Central memory CD4-positive, alpha-beta T cell (primary cell): ENCODE measurements around the gene DEPDC4.
A peak's percentile ranks its signal among the peaks of the same experiment; 100 is the strongest.
"Not testable (repeated sequence)": the region's sequence is repeated elsewhere in the genome, so short reads cannot be mapped to it uniquely, and the experiment has no call there.

Experiments
- DNase-seq: peaks from one replicate; pipeline ENCODE4 v3.0.0; 2022
- total RNA-seq, 3 experiments: gene quantifications; one replicate each; lab custom pipeline; 2026; lab: John Stamatoyannopoulos, UW

DEPDC4 gene
- 0.07 to 0.58 (median 0.16) reads per million in 3 experiments for total RNA-seq

GRCh38 chr12:100266835-100267602, at the start of gene DEPDC4, which contains the start of gene SCYL2:
DEPDC4 (minus strand) TSS chr12:100267079; CDS start chr12:100267076, 3 bp downstream.
SCYL2 (plus strand) TSS chr12:100267177; CDS start chr12:100282971, 15,794 bp downstream.
- peak; percentile 94 for DNase-seq

DNA sequence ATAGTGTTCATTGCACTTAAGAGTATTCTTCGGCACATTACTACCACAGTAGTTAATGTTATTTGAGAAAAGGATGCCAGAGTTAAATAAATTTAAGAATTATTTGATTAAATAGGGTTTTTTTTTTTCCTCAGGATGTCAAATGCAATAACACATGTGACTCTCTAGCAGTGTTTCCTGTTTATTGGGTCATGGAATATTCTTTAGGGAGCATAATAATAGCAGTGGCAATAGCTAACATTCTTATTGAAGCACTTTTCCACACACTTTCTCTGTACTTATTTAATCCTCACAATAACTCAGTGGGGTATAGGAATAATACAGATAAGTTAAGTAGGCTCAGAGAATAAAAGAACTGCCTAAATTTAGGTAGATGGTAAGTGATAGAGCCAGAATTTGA, 44.4 kb upstream of the DEPDC4 start:
- no peak for DNase-seq

GRCh38 chr12:100308138-100308537, 41.3 kb upstream of the DEPDC4 start:
- not testable (repeated sequence) for DNase-seq

- not testable (repeated sequence) for DNase-seq
Measured at GRCh38 chr12:100304334-100304733, 37.5 kb upstream of the DEPDC4 start.

DNA sequence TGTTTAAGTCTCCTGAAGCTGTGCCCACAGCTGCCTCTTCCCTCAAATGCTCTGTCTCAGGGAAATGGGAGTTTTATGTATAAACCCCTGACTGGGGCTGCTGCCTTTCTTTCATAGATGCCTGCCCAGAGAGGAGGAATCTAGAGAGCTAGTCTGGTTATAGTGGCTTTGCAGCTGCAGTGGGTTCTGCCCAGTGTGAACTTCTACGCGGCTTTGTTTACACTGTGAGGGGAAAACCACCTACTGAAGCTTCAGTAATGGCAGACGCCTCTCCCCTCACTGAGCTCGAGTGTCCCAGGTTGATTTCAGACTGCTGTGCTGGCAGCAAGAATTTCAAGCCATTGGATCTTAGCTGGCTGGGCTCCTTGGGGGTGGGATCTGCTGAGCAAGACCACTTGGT, 37.0 kb upstream of the DEPDC4 start:
- no peak for DNase-seq

DNA sequence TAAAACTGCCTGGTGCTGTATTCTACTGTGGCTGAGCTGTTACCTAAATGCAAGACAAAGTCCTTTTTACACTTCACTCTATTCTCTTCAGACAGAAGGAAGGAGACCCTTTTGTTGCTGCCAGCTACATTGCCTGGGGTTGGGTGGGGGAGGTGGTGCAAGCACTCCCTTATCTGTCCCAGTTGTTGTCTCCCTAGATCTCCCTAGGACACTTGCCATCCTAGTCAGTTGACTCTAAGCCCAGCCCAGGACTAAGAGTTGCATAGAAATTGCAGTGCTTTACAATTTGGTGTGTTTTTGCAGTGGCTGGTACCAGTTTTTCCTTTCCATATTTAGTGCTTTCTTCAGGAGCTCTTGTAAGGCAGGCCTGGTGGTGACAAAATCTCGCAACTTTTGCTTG, 35.2 kb upstream of the DEPDC4 start:
- DNase-seq, result no peak

DNA sequence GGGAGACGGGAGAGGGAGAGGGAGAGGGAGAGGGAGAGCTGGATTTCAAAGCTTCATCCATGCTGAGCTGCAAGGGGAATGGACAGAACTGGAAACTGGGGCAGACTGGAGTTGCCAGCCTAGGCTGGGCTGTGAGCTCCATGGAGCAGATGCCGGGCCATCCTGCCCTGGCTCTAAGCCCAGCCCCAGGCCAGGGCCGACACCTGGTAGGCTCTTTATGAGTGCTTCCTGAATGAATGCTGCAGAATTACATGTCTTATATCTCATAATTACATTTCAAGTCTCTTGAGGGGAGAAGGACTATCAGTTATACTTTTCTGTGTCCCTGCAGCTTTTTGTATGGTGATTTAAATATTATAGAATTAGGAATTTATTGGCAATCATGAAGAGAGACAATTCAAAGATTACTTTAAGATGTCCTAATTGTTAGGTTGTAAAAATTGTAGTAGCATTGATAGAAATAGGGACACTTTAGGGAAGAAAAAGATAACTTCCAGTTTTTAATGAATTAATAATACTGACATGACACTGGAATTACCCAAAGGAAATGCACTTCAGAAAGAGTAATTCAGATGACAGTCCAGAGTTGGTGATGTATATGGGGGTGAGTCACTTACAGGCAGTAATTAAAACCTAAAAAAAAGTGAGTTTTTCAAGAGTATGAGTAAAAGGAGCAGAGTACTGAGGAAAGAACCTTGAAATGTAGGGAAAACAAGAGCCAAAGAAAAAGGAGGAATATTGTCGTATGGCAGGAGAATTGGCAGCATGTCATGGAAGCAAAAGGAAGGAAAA, 29.1 kb upstream of the DEPDC4 start:
- DNase-seq, result no peak

- not testable (repeated sequence) for DNase-seq
Measured at GRCh38 chr12:100294366-100294765, 27.5 kb upstream of the DEPDC4 start.

DNA sequence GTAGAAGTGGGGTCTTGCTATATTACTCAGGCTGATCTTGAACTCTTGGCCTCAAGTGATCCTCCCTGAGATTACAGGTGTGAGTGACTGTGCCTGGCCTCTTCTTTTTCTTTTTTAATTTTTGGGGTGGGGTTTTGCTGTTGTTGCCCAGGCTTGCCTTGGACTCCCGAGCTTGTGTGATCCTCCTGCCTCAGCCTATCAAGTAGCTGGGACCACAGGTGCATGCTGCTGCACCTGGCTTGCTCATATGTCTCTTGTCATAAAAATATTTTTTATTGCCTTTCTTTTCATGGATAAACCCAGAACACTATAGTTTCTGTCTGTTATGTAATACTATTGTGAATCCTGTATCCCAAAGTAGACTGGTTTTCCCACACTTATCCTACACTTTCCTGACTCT, 26.1 kb upstream of the DEPDC4 start:
- no peak for DNase-seq

GRCh38 chr12:100290016-100290415, 23.1 kb upstream of the DEPDC4 start:
- no peak for DNase-seq

DNA sequence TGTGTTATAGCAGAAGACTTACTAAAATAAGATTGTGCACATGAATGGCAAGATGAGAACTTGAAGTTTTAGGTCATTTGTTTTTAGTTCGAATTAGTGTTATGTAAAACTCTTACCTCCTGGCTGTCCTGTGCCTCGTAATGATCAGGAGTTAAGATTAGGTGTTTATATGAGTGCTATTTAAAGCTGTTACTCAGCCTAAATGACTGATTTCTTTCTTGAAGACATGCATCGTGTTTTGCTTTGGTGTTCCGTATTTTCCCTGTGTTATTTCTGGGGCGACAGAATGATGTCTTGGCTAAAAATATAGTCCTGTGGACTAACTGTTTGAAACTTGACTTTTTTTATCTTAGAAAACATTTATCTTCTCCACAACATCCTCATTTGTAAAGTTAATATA, 22.2 kb upstream of the DEPDC4 start:
- no peak for DNase-seq

GRCh38 chr12:100284556-100284955, 17.7 kb upstream of the DEPDC4 start:
- DNase-seq, result not testable (repeated sequence)

DNA sequence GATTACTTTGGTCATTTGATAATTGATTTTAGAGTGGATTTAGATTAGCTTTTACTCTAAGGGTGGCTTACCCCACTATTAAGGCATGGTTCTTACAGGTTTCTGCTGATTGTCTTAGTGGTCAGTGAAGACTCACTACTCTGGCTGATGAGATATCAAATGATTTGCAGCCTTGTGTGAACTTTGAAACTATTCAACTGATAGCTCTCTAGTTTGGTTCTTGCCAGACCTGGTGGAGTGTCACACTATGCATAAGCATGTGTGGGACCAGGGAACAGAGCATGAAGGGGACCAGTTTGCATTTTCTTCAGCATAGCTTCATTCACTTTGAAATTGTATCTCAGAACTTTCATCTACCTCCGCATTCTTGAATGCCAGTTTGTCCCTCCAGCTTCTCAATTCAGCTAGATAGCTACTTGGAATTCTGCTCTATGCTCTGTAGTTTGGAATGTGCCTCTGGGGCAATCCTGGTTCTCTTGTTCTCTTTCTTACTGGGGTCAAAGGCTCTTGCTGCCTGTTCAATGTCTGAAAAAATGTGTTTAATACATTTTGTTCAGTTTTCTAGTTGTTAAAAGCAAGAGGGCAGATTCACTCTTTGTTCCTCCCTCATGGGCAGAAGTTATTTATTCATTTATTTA, 12.8 kb upstream of the DEPDC4 start:
- no peak for DNase-seq

- DNase-seq, result no peak
Measured at GRCh38 chr12:100279159-100279558, 12.3 kb upstream of the DEPDC4 start.

DNA sequence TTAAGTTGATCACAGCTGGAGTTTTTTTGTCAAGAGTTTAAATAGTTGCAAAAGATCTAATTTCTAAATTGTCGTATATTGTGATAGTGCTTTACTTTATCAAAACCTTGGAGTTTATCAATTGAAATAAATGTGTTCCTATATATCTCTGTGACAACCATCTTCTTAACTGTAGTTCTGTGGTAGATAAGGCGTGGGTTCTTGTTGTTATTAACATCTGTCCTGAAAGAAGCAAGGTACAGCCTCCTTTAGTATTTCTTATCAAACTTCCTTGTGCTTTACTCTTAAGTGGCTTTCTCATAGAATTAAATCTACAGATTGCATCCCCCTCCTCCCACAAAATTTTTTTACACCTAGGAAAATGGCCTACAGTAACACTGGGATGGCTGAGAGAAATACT, 7.4 kb upstream of the DEPDC4 start:
- no peak for DNase-seq

DNA sequence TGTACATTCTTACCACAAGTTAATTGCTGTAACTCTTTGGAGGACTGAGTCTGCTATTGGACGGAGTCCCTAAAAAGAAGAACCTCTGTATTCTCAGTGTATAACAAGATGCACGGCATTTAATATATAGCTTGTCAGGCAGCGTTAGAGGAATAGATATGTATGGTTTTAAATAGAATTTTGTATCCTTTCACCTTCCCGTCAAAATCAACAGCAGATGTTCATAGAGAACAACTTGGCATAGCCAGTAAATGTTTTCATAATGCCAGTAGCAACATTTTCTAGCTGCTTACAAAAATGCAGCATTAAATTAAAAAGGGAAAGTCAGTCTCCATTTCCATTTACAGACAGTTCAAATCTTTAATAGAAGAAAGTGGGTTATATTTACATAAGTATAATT, 6.9 kb upstream of the DEPDC4 start:
- no peak for DNase-seq

- DNase-seq, result no peak
Measured at GRCh38 chr12:100268835-100269564, 2.1 kb upstream of the DEPDC4 start.

DNA sequence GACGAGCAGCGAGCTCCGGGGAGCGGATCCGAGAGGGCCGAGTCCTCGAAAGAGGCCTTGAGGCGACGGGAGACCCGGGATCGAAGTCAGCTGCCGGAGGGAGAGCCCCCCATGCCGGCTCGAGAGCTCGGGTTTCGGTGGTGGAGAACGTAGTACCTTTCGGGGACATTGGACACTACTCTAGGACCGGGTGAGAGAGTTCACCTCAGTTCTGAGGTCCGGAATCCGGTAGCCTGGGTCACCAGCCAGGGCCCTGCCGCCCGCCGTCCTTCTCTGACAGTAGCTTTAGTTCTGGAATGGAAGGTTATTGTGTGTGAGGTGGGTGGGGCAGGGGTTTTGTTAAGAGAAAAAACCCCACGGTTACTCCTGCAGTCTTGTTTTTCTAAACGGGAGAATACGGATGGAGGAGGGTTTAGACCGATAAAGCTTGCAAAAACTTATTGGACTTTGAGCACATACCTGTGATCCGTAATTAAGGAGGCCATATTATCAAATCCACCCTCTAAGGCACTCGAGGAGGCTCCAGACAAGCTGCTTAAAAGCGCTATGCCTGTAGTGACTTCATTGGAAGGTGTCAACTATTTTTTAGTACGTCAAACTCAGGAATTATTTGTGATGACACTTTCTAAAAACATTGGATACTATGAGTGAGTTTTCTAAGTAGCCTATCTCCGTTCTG, 863 bp upstream of the DEPDC4 start:
- DNase-seq, result peak; percentile 26

DNA sequence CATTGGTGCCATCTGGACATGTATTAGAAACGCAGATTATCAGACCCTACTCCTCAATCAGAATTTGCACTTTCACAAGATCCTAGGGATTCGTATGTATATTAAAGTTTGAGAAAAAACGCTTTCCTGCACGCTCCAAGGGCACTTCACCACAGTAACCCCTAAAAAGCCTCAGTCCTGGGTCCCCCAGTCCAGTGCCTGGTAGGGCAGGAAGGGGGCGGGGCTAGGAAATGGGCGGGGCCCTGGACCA, 369 bp downstream of the DEPDC4 start:
- DNase-seq, result no peak

- no peak for DNase-seq
Measured at GRCh38 chr12:100265732-100266584, 921 bp downstream of the DEPDC4 start.

DNA sequence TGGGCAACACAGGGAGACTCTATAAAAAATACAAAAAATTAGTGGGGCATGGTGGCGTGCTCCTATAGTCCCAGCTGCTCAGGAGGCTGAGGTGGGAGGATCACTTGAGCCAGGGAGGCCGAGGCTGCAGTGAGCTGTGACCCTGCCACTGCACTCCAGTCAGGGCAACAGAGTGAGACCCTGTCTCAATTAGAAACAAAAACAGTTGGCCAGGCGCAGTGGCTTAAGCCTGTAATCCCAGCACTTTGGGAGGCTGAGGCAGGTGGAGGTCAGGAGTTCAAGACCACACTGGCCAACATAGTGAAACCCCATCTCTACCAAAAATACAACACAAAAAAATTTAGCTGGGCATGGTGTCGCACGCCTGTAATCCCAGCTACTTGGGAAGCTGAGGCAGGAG, 1.8 kb downstream of the DEPDC4 start:
- not testable (repeated sequence) for DNase-seq
